ENCODE data around the gene RGL4. TPM values are rescaled to one million over a fixed set of nuclear protein-coding genes. Genes with fewer than 3 reads are reported as not detected.

Gene RGL4
- total RNA-seq, 1 donor from 2014 or later = 2.7 TPM

DNA sequence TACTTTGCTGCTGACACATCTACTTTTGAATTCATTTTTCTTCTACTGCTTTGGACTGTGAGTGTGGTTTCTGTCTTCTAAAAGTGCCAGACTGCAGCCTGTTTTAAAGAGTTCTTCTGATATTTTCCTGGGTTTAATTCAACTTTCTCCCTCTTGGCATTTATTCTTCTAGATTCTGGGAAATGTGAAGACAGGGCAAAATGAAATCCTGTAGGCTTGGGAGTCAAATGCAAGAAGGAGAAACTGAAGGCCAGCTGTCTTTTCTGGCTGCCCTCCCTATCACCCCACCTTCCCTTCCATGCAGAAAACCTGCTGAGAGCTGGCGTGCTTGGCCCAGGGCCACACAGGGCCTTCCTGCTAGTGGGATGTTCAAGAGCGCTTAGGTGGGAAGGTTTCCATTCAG lies 52.5 kb downstream of the RGL4 start:
- no peak for DNase-seq

DNA sequence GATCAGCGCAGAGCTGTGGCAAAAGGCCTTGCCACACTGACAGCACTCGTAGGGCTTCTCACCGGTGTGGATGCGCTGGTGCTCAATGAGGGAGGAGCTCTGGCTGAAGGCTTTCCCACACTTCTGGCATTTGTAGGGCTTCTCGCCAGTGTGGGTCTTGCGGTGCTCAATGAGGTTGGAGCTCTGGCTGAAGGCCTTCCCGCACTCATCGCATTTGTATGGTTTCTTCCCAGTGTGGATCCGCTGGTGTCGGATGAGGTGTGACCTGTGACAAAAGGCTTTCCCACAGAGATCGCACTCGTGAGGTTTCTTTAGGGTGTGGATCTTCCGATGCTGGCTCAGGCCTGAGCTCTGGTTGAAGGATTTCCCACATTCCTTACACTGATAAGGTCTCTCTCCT lies 53.2 kb downstream of the RGL4 start:
- DNase-seq = no peak

DNA sequence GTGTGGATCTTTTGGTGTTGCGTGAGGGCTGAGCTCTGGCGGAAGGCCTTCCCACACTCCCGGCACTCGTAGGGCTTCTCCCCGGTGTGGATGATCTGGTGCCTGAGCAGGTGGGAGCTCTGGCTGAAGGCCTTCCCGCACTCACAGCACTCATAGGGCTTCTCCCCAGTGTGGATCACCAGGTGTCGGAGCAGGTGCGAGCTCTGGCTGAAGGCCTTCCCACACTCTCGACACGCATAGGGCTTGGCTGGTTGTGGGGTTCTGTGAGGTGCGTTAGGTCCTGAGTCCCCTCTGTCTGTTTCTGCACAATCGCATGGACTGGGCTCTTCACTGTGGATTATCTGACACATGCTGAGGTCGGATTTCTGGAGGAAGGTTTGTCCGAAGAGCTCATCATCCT lies 53.7 kb downstream of the RGL4 start:
- DNase-seq = no peak

DNA sequence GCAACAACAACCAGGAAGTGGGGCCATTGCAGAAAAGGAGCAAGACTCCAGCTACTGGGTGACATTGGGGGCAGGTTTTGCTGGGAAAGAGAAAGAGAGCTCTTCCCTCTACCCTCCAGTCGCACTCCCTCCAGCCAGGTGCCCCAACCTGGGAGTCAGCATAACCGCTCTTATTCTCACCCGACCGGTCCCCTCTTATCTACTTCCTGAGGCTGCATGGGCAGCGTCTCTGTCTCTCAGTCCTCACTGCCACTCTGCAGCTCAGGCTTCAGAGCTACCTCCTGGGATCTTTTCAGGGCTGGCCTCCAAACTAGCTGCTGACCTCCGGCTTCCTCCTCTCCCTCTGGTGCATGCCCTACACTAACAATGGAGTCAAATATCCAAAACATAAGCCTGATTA lies 55.0 kb downstream of the RGL4 start:
- no peak for DNase-seq

Other genes with a start within 250 kb of the RGL4 start
- gene IGLL1, start 110.7 kb upstream of the RGL4 start, total RNA-seq = 0.39 TPM
- gene DRICH1, start 58.7 kb upstream of the RGL4 start, total RNA-seq = 0.39 TPM
- 4.3 TPM for gene ZNF70, start 60.1 kb downstream of the RGL4 start, total RNA-seq
- not detected for gene VPREB3, start 63.4 kb downstream of the RGL4 start, total RNA-seq
- 0.30 TPM for gene C22orf15, start 72.0 kb downstream of the RGL4 start, total RNA-seq
- gene CHCHD10, start 77.0 kb downstream of the RGL4 start, total RNA-seq = 17.1 TPM
- 4.9 TPM for gene MMP11, start 81.8 kb downstream of the RGL4 start, total RNA-seq
- gene SMARCB1, start 96.0 kb downstream of the RGL4 start, total RNA-seq = 24.8 TPM
- gene DERL3, start 148.0 kb downstream of the RGL4 start, total RNA-seq = 0.49 TPM
- gene SLC2A11, start 166.9 kb downstream of the RGL4 start, total RNA-seq = 4.2 TPM
- gene MIF, start 203.4 kb downstream of the RGL4 start, total RNA-seq = 69.8 TPM